Uterus (tissue), 4 donors: ENCODE results near the gene TLE6. TPM values are rescaled to one million over a fixed set of nuclear protein-coding genes. Genes with fewer than 3 reads are reported as not detected.

ENCODE experiments used
- DNase-seq, 2 donors: peaks; one replicate each; pipeline ENCODE4 v3.0.0-alpha.2; 2019 to 2020
- H3K27ac ChIP-seq, 2 donors: fragments of 200-600 bp; sonication (generic); 1 replicate in 1 of 2; 2 replicates in 1 of 2; pipeline ENCODE4 v1.5.1; 2016 to 2018
- H3K27me3 ChIP-seq, 2 donors: fragments of 200-600 bp; sonication (generic); one replicate each; pipeline ENCODE4 v1.5.1; 2018 to 2019; ENCODE audit warnings: control low read depth in 1 of 2
- H3K36me3 ChIP-seq, 2 donors: fragments of 200-600 bp; sonication (generic); one replicate each; pipeline ENCODE4 v1.5.1; 2019; ENCODE audit warnings: control low read depth in 1 of 2
- H3K4me1 ChIP-seq, 2 donors: fragments of 200-600 bp; sonication (generic); one replicate each; pipeline ENCODE4 v1.5.1; 2018 to 2019; ENCODE audit warnings: control low read depth in 1 of 2
- H3K4me3 ChIP-seq, 2 donors: fragments of 200-600 bp; sonication (generic); 1 replicate in 1 of 2; 2 replicates in 1 of 2; pipeline ENCODE4 v1.5.1; 2018 to 2019; ENCODE audit warnings: mild to moderate bottlenecking in 1 of 2
- H3K9me3 ChIP-seq, 2 donors: fragments of 200-600 bp; sonication (generic); one replicate each; pipeline ENCODE4 v1.5.1; 2019; ENCODE audit warnings: control low read depth in 1 of 2
- CTCF ChIP-seq, 4 experiments: fragments of 200-600 bp in 2 of 4; fragments of 450-650 bp in 2 of 4; sonication (generic) in 2 of 4; IDR thresholded peaks; one replicate each; pipeline ENCODE4 v1.5.1; 2016 to 2019; ENCODE audit warnings: antibody characterized with exemption in 4 of 4, mild to moderate bottlenecking in 2 of 4, moderate library complexity in 1 of 4
- POLR2A ChIP-seq, 2 donors: fragments of 450-650 bp; IDR thresholded peaks; one replicate each; pipeline ENCODE4 v1.6.1; 2016; ENCODE audit warnings: antibody characterized with exemption in 2 of 2, mild to moderate bottlenecking in 1 of 2, moderate library complexity in 1 of 2
- intact Hi-C: fragments of 100-400 bp; cut with DNase I; formaldehyde crosslinking; loops from one replicate; pipeline ENCODE4 v1.15.1; 2023; ENCODE audit warnings: low total_unique reads
- total RNA-seq, 4 donors: library from RNA; depleted of rRNA in 3 of 4; stranded (reverse); fragments of >200 nt in 3 of 4; gene quantifications; one replicate each; pipeline versions ENCODE4 v1.1.0 to v1.2.4, GENCODE V29; 2014 to 2023
- donor health status: DM: yes; HTN: yes; CAD: no.

TLE6 gene
- total RNA-seq, 4 donors from 2014 or later: 0.46 to 3.5 (median 1.1) TPM; not detected in 1

- Histone ChIP-seq H3K27ac (no peak overlapping the region), H3K27me3 (no peaks in the 10 kb centered on the region), H3K4me1 (no peaks in the 10 kb centered on the region), H3K4me3 (no peak overlapping the region), H3K36me3 (no peaks in the 10 kb centered on the region), H3K9me3 (no peaks in the 10 kb centered on the region)
- intact Hi-C loops: no loop called here
- no peak for TF ChIP-seq POLR2A (IDR thresholded peaks at IDR 0.05)
- no peak for DNase-seq
These were observed 25.7 kb downstream of the TLE6 start for GRCh38 chr19:3003046-3003445.

- intact Hi-C loops: no loop called here
- Histone ChIP-seq H3K9me3 (no peaks in the 10 kb centered on the region), H3K4me1 (no peaks in the 10 kb centered on the region), H3K36me3 (no peaks in the 10 kb centered on the region), H3K4me3 (no peak overlapping the region), H3K27me3 (no peaks in the 10 kb centered on the region), H3K27ac (no peak overlapping the region)
- DNase-seq: no peak
- no peak for TF ChIP-seq POLR2A (IDR thresholded peaks at IDR 0.05)
- no peak for TF ChIP-seq CTCF (IDR thresholded peaks at IDR 0.05)
These were observed 27.2 kb downstream of the TLE6 start for GRCh38 chr19:3004522-3004921.

- intact Hi-C loops: no loop called here
- no peak for TF ChIP-seq CTCF (IDR thresholded peaks at IDR 0.05)
- TF ChIP-seq POLR2A (IDR thresholded peaks at IDR 0.05): no peak
- no peaks in the 10 kb centered on the region for H3K36me3 ChIP-seq
These were observed 28.0 kb downstream of the TLE6 start for GRCh38 chr19:3005345-3005744.

GRCh38 chr19:3006075-3006767 lies 28.9 kb downstream of the TLE6 start:
- Histone ChIP-seq H3K9me3 (no peaks in the 10 kb centered on the region), H3K4me3 (no peak overlapping the region), H3K36me3 (no peaks in the 10 kb centered on the region), H3K4me1 (no peaks in the 10 kb centered on the region), H3K27me3 (no peaks in the 10 kb centered on the region), H3K27ac (no peak overlapping the region)
- DNase-seq: no peak
- intact Hi-C loops: no loop called here
- no peak for TF ChIP-seq POLR2A (IDR thresholded peaks at IDR 0.05)
- no peak for TF ChIP-seq CTCF (IDR thresholded peaks at IDR 0.05)

More at GRCh38 chr19:3005345-3005744, 28.0 kb downstream of the TLE6 start:
- DNase-seq: no peak
- no peaks in the 10 kb centered on the region for H3K27me3 ChIP-seq
- H3K27ac ChIP-seq: no peak overlapping the region
- H3K4me3 ChIP-seq: no peak overlapping the region
- H3K4me1 ChIP-seq: no peaks in the 10 kb centered on the region
- H3K9me3 ChIP-seq: no peaks in the 10 kb centered on the region

- Histone ChIP-seq H3K36me3 (no peaks in the 10 kb centered on the region), H3K27me3 (no peaks in the 10 kb centered on the region), H3K27ac (no peak overlapping the region), H3K4me3 (no peak overlapping the region), H3K9me3 (no peaks in the 10 kb centered on the region), H3K4me1 (no peaks in the 10 kb centered on the region)
- no peak for DNase-seq
- no peak for TF ChIP-seq POLR2A (IDR thresholded peaks at IDR 0.05)
- no peak for TF ChIP-seq CTCF (IDR thresholded peaks at IDR 0.05)
- intact Hi-C loops: no loop called here
These were observed 30.6 kb downstream of the TLE6 start for GRCh38 chr19:3007975-3008374.
